Glomerular visceral epithelial cell (primary cell): ENCODE measurements around the gene FRK.

Source experiments
- DNase-seq: peaks from one replicate; pipeline ENCODE4 v3.0.0-alpha.2; 2016; ENCODE audit errors: extremely low spot score

The FRK gene

GRCh38 chr6:116035616-116036015 lies 25.1 kb downstream of the FRK start:
- DNase-seq: no peak

DNA sequence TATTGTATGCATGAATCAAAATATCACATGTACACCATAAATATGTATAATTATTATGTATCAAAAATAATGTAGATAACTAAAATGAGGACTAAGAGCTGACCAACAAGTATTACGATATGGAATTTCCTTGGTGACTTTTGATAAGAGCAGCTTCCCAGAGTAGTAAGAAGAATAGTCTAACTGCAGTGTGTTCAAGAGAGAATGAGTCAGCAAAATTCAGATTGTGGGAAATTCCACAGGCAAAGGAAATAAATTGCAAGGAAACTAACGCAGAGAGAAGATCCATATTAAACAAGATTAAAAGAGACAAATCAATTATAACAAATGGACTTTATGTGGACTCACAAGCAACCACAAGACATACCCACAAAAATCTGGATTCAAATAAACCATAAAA lies 26.4 kb downstream of the FRK start:
- DNase-seq: peak; percentile 41

- DNase-seq: no peak
Observed at GRCh38 chr6:116033687-116034303, 26.9 kb downstream of the FRK start.

DNA sequence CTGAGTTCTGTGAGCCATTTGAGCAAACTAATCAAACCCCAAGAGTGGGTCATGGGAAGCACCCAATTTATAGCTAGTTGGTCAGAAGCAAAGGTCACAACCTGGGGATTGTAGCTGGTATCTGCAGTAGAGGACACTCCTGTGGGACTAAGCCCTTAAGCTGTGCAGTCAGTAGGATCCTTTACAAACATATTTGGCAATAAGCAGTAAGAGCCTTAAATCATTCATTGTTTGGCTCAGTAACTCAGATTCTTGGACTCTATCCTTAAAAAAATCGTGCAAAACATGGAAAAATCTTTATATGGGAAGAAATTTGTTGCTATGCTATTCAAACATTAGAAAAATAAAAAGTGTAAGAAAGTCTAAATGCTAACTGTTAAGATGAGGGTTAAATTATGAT lies 29.9 kb downstream of the FRK start:
- no peak for DNase-seq

- no peak for DNase-seq
Observed at GRCh38 chr6:116029535-116029934, 31.2 kb downstream of the FRK start.

GRCh38 chr6:116028233-116028632 lies 32.5 kb downstream of the FRK start:
- DNase-seq: no peak

- DNase-seq: no peak
Observed at GRCh38 chr6:116027801-116028200, 32.9 kb downstream of the FRK start.

DNA sequence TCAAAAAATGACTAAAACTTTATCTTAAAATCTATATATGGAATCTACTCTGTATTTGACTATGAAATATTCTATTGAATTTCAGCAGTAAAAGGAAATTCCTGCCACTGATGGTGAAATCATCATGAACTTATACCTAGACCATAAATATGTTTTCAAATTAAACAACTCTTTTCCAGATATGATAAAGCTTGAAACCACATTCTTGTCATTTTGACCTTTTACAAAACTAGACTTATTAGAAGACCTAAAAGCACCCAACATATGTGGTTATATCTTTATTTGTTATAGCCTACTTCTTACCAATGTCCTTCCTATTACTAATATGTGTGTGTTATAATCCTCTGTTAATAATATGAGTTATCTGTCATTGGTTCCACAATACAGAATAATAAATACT lies 35.3 kb downstream of the FRK start:
- DNase-seq: no peak

GRCh38 chr6:116022841-116023445 lies 37.7 kb downstream of the FRK start:
- no peak for DNase-seq

DNA sequence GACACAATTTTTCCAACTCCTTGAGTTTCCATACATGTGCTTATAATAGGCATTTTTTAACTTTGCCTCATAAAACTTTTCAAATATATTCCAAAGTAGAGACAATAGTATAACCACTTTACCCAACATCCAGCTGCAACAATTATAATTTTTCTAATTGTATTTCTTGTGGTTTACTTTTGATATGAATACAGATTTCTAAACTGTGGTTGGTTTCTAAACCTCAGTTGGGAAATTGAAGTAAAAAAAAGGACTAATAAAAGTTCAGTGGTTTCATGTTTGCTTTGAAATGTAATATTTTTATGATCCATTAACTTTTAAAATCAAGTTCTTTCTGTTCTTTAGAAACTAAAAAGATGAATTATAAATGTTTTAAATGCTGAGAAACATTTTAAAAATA lies 40.0 kb downstream of the FRK start:
- no peak for DNase-seq

DNA sequence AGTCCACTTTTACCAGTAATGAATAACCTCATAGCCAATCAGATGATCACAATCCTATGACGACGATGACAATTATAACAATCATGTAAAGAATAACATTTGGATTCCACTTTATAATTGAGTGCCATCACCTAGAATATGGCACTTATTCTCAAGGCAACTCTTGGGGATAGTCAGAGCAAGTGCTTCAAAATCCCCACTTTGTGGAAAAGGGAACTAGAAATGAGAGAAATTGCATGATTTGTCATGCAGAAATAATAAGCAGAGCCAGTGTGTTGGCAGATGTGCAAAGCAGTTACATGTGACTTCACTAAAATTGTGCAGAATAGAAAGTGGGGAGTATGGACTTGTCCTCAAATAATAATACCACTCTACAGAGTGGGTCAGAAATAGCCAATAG lies 41.3 kb downstream of the FRK start:
- DNase-seq: no peak

GRCh38 chr6:116018976-116019375 lies 41.7 kb downstream of the FRK start:
- DNase-seq: no peak

DNA sequence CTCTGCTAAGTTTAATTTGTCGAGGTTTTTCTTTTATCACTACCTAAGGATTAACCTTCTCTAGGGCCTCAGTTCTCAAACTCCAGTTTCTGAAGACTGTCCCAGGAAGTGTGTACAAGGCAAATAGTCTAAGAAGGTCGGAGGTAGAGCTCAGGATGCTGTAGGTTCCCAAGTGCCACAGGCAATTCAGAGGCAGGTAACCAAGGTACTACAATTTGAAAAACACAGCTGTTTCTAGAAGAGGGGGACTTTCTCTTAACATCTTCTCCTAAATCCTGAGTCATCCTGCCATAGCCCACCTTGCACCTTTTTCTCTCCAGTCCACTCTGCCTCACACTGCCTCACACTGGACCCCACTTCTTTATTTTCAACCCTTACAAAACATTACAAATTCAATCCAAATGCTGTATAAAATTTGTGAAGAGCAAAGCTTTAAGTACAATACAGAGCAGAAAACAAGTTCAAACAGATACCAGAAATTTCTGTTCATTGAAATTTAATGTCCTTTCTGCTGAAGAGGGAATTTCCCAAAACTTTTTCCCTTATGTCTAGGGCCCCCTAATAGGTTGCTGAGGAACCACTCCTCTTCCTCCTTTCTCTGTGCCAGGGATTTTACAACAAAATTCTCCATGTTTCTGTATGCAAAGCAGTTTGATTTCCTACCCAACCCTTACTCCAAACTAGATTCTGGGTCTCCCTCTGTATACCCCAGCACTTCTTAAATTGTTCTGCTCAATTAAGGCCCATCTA lies 43.0 kb downstream of the FRK start:
- no peak for DNase-seq

- DNase-seq: no peak
Observed at GRCh38 chr6:116016846-116017545, 43.7 kb downstream of the FRK start.

GRCh38 chr6:116015983-116016382 lies 44.7 kb downstream of the FRK start:
- no peak for DNase-seq

DNA sequence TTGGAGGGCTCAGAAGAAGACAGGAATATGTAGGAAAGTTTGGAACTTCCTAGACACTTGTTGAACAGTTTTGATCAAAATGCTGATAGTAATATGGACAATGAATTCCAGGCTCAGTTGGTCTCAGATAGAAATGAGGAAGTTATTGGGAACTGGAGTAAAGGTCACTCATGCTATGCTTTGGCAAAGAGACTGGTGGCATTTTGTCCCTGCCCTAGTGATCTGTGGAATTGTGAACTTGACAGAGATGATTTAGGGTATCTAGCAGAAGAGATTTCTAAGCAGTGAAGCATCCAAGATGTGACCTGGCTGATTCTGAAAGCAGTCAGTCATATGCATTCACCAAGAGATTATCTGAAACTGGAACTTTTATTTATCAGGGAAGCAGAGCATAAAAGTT lies 45.1 kb downstream of the FRK start:
- no peak for DNase-seq

DNA sequence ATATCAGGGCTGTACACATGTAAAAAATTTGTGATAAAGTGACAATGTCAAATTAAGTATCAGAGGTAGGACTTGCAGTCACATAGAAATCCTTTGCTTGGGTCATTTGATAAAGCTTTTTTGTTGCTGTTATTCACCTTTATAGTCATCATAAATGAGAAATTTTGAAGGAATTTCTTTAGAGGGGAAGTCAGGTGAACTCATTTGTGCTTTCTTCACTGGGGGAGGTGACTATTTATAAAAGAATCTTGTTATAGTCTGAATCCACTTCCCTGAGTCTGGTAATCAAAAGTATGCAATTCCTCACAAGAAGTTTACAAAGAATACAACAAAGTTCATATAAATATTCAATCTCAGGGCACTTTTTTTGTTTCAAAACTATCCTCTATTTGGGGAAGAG lies 47.7 kb downstream of the FRK start:
- no peak for DNase-seq

DNA sequence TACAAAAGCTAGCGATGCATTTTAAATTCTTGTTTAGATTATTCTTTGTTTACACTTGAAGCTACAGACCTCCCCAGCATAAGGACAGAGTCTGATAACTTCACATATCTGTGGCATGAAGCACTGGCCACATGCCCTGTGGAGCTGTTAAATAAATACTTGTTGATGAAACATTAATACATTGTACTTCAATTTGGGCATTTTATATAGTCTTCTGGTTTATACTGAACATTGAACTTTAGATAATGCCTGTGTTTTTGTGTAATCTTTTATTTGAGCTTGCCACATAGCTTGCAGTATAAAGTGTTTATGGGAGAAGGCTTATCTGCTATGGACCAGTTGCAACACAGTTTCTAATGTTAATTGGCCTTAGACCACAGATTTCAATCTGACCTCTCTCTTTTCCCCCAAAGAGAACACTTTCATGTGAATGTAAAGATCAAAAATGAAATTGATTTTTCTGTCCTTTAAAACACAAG lies 48.2 kb downstream of the FRK start:
- peak; percentile 17 for DNase-seq

GRCh38 chr6:116011520-116011919 lies 49.2 kb downstream of the FRK start:
- DNase-seq: peak; percentile 22

GRCh38 chr6:116010790-116011401 lies 49.8 kb downstream of the FRK start:
- DNase-seq: peak; percentile 66

DNA sequence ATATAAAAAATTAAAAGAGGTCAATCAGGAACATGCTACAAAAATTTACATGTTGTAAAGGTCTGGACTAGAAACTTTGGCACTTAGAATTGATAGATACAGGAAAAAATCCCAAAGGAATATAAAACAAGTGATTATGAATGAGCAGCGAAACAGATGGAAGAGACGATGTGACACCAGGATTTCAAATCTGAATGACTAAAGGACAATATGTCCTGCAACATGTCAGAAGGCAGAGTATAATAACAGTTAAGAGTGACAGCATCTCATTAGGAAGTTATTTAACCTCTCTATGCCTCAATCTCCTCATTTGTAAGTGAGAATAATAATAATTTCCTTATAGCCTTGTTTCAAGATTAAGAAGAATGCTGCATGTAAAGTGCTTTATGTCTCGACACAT lies 50.3 kb downstream of the FRK start:
- no peak for DNase-seq
